H1 (cell line): Measurements from ENCODE around the gene CACNB1. TPM values are rescaled to one million over a fixed set of nuclear protein-coding genes. Genes with fewer than 3 reads are reported as not detected.

ENCODE experiments used
- CREB1 ChIP-seq: IDR thresholded peaks from 2 replicates; pipeline ENCODE4 v1.6.1; 2012; ENCODE audit warnings: inconsistent platforms
- RBBP5 ChIP-seq: IDR thresholded peaks from 2 replicates; pipeline ENCODE4 v1.7.1; 2012; ENCODE audit warnings: low read depth, mild to moderate bottlenecking, inconsistent platforms, low read length, moderate library complexity, borderline replicate concordance
- polyA plus RNA-seq, 7 experiments: library from polyadenylated mRNA; depleted of rRNA in 3 of 7; stranded (reverse) in 5 of 7; unstranded in 2 of 7; fragments of >200 nt in 5 of 7; fragments of 200-250 nt in 2 of 7; gene quantifications; 1 replicate in 5 of 7; 2 replicates in 1 of 7; 4 replicates in 1 of 7; pipeline versions ENCODE4 v1.2.1 to v1.2.3, GENCODE V29; 2011 to 2013; ENCODE audit warnings: missing spikeins in 2 of 7, mixed read lengths in 2 of 7
- total RNA-seq: library from RNA; stranded (reverse); fragmentation: NEBNext Ultra II Directional; extraction: Animal tissue kit (Norgen Biotek cat#: 25700); gene quantifications from 2 replicates; pipeline ENCODE4 v1.2.1, GENCODE V29; 2021
- TF ChIP-seq, protein P1 (sequence below), 3 experiments: IDR thresholded peaks; 1 replicate in 2 of 3; 2 replicates in 1 of 3; pipeline versions ENCODE4 v1.5.1 to v1.6.1; 2011; ENCODE audit warnings: low read length in 3 of 3, mild to moderate bottlenecking in 3 of 3, inconsistent platforms in 2 of 3, low read depth in 1 of 3, moderate library complexity in 1 of 3; ENCODE audit not compliant: insufficient read depth in 1 of 3; ENCODE audit errors: control extremely low read depth in 1 of 3

Gene CACNB1
- total and polyA plus RNA-seq, 2 of the 8 experiments (the other 6 are each of a cell fraction or from before 2014, with no cell fraction given): 7.2 to 17.8 TPM

DNA sequence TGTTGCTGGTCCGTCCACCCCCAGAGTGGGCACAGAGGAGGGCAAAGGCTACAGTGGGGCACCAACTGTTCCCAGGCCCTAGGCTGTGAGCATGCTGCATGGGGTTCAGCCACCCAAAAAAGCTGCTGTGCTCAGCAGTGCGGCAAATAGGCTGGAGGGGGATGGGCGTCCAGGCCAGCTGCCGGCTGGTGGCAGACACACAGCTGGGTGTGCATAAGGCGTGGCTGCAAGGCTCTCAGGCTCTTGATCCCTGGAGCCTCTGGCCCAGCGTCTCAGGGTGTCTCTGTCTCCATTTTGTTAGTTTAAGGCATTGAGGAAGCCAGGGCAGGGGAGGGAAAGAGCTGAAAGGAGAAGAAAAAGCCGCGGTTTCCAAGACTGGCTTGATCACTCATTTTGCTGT, 11.4 kb upstream of the CACNB1 start (continued):
- TF ChIP-seq, protein P1, sequence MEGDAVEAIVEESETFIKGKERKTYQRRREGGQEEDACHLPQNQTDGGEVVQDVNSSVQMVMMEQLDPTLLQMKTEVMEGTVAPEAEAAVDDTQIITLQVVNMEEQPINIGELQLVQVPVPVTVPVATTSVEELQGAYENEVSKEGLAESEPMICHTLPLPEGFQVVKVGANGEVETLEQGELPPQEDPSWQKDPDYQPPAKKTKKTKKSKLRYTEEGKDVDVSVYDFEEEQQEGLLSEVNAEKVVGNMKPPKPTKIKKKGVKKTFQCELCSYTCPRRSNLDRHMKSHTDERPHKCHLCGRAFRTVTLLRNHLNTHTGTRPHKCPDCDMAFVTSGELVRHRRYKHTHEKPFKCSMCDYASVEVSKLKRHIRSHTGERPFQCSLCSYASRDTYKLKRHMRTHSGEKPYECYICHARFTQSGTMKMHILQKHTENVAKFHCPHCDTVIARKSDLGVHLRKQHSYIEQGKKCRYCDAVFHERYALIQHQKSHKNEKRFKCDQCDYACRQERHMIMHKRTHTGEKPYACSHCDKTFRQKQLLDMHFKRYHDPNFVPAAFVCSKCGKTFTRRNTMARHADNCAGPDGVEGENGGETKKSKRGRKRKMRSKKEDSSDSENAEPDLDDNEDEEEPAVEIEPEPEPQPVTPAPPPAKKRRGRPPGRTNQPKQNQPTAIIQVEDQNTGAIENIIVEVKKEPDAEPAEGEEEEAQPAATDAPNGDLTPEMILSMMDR (IDR thresholded peaks at IDR 0.05; ENCODE audit: control extremely low read depth in 1 of 3, insufficient read depth in 1 of 3, low read depth in 1 of 3, low read length in 3 of 3): no peak
- no peak for TF ChIP-seq CREB1
- no peak for TF ChIP-seq RBBP5
